Inflammatory macrophage treated with lipopolysaccharide for 4 hours (primary cell): Measurements from ENCODE around the gene KANSL2.
"Not testable (repeated sequence)": the region's sequence is repeated elsewhere in the genome, so short reads cannot be mapped to it uniquely, and the experiment has no call there.

Experiments
- DNase-seq: peaks from one replicate; pipeline ENCODE4 v3.0.0-alpha.2; 2020

KANSL2 gene, protein sequence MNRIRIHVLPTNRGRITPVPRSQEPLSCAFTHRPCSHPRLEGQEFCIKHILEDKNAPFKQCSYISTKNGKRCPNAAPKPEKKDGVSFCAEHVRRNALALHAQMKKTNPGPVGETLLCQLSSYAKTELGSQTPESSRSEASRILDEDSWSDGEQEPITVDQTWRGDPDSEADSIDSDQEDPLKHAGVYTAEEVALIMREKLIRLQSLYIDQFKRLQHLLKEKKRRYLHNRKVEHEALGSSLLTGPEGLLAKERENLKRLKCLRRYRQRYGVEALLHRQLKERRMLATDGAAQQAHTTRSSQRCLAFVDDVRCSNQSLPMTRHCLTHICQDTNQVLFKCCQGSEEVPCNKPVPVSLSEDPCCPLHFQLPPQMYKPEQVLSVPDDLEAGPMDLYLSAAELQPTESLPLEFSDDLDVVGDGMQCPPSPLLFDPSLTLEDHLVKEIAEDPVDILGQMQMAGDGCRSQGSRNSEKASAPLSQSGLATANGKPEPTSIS

GRCh38 chr12:48681710-48682532 is at the start of gene KANSL2:
KANSL2 (minus strand) TSS chr12:48682238; CDS start chr12:48681632, 606 bp downstream.
- peak; percentile 99 for DNase-seq

DNA sequence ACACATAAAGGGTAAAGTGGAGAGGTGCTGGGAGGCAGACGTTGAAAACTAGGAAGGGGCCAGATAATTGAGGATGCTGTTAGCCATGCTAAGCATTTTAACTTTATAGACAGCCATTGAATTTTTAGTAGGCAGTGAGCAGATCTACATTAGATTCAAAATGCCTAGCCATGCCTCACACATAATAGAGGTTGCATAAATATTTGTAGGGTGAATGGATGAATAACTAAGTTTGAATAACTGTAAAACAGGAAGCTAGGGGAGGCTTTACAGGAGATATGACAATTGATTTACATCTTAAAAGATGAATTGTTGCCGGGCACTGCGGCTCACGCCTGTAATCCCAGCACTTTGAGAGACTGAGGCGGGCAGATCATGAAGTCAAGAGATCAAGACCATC is 46.8 kb upstream of the KANSL2 start:
- DNase-seq: no peak

- not testable (repeated sequence) for DNase-seq
These were observed 38.7 kb upstream of the KANSL2 start for GRCh38 chr12:48720737-48721136.

GRCh38 chr12:48720171-48720570 is 38.1 kb upstream of the KANSL2 start:
- not testable (repeated sequence) for DNase-seq

DNA sequence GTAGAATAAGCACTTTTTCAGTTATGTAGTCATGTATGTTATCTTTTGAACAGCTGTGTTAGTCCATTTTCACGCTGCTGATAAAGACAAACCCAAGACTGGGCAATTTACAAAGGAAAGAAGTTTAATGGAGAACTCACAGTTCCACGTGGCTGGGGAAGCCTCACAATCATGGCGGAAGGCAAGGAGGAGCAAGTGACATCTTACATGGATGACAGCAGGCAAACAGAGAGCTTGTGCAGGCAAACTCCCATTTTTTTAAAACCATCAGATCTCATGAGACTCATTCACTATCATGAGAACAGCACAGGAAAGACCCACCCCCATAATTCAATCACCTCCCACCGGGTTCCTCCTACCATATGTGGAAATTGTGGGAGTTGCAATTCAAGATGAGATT is 37.0 kb upstream of the KANSL2 start:
- not testable (repeated sequence) for DNase-seq

- DNase-seq: peak; percentile 43
These were observed 35.2 kb upstream of the KANSL2 start for GRCh38 chr12:48717252-48717695.

DNA sequence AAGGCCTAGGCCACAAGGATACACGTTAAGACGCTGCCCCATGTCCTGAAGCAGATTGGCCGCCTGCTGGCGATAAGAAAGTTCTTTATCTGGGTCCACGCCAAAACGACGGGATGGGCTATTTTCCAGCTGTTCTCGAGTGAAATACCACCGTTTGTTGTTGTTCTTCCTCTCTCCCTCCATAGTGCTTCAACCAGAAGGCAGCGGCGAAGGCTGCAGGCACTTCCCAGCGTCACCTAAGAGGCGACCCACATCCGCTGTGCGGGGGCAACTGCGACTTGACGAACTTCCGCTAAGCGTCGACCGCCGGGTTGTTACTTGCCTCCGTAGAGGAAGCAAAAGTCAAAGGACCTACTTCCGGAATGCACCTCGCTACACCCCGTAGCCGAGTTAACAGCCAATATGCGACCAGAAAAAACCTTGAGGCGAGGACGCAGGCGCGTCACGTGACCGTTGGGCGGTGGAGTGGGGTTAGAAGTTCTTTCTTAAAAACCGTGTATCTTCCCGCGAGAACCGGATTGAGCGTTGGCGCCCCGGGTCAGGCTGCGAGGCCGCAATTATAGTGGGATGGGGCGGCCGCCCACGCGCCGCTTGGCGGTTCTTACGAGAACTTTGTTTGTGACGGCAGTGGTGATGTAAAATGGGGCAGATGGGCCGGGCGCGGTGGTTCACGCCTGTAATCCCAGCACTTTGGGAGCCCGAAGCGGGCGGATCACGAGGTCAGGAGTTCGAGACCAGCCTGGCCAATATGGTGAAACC is 34.6 kb upstream of the KANSL2 start, which contains the start of gene CCNT1:
Gene CCNT1 (minus strand): TSS at position 215 of the 759 bp plus-strand sequence. CDS start 32 bp downstream, at position 183.
- peak; percentile 100 for DNase-seq

DNA sequence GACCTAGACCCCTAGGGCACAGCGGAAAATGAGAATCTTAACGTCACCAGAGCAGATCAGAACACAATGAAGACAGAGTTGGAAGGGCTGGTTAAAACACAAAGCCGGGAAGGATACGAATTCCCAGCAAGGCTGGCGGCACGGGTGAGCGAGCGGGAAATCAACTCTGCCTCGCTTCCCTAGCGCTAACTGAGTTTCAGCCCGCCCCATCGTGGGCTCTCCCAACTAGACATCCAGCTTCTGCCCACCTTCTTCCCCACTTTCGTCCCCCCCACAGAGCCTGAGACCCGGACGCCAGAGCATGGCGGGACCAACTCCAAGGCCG is 34.1 kb upstream of the KANSL2 start:
- no peak for DNase-seq

GRCh38 chr12:48712209-48712608 is 30.2 kb upstream of the KANSL2 start:
- DNase-seq: no peak

- not testable (repeated sequence) for DNase-seq
These were observed 16.8 kb upstream of the KANSL2 start for GRCh38 chr12:48698822-48699221.

GRCh38 chr12:48696626-48697025 is 14.6 kb upstream of the KANSL2 start:
- peak; percentile 8 for DNase-seq

GRCh38 chr12:48695859-48696258 is 13.8 kb upstream of the KANSL2 start:
- no peak for DNase-seq

DNA sequence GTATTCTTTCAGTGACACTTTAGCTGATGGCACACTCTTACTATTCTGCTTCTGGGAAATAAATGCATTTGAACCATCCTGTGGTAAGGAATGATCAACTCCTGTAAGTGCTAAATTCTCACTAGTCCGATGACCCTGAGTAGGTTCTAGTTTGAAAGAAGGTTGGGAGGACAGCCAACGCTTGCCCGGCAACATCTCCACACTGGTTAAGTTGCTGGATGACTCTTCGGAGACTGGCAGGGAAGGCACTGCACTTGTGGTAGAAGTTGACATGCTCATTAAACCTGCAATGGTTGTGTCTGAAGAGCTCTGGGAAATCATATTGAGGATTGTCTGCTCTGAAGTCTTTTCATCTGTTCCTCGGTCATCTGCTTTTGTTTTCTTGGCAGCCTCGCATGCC is 12.0 kb upstream of the KANSL2 start:
- no peak for DNase-seq

GRCh38 chr12:48693572-48693971 is 11.5 kb upstream of the KANSL2 start:
- no peak for DNase-seq

DNA sequence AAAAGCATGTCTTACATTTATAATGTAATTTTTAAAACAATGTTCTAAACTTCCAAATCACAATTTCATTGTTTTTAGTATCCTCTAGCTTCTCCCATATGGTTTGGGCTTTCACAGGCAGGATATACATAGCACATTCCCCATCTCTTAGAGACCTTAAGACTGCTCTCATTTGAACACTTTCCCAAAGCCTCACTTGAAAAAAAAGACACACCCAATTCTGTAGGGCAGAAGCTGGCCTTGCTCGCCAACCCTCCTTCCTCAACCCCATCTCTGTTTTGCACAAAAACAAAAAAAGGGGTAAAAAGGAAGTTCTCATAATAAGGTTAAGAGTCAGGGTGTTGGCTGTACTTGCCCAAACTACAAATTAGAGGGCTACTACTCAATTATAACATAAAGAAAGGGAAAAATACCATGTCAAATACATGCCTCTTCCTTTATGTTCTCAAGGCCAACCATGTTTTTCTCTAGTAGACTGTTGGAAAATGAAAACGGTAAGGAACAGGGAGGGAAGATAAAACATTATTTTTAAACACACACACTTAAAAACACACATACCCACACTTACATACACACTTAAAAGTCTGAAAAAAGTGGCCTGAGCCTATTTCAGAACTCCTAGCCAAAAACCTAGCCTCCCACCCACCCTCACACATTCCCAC is 9.9 kb upstream of the KANSL2 start:
- no peak for DNase-seq

DNA sequence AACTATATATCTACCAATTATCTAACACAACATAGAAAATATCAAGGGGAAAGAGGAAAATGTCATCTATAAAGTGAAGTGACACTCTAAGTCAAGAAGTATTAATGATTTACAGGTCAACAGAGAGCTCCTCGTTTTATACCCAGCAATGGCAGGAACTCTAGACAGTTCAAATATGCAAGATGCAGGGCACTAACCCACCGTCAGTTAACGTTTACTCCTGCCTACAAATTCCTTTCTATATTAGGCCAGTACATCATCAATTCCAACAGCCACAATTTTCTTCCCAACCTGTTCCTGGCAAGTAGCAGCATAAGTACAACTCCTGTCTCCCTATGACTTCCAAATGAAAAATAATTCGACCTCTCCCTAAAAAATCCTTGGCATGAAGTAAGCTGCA is 9.0 kb upstream of the KANSL2 start:
- no peak for DNase-seq

- DNase-seq: no peak
These were observed 8.4 kb upstream of the KANSL2 start for GRCh38 chr12:48690436-48690835.

DNA sequence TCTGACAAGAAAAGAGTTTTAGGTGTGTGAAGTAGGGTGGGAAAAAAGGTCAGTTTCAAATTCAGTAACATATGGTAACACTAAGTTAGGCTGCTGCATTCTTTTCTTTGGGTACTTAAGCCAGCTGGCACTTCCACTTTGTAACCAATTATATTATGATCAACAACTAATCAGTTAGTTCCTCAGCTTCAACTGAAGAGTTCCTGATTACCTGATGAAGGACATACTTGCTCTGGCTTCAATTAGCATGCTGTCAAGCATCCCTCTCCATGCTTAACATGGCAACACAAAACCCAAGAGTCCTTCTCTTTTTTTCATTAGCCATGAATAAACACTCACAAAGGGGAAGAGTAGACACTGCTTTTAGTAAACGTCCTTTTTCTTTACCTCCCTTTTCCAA is 6.8 kb upstream of the KANSL2 start:
- no peak for DNase-seq

GRCh38 chr12:48687592-48687991 is 5.6 kb upstream of the KANSL2 start:
- DNase-seq: no peak

- DNase-seq: no peak
These were observed 4.7 kb upstream of the KANSL2 start for GRCh38 chr12:48686615-48687334.

- DNase-seq: no peak
These were observed 4.1 kb upstream of the KANSL2 start for GRCh38 chr12:48686037-48686595.
